NCI-H1417 (cell line): ENCODE results near the gene NFKBIA.
"Not testable (repeated sequence)": the region's sequence is repeated elsewhere in the genome, so short reads cannot be mapped to it uniquely, and the experiment has no call there.

Experiments
- DNase-seq, 3 experiments: peaks; one replicate each; lab custom pipeline; 2025; lab: John Stamatoyannopoulos, UW

NFKBIA gene

GRCh38 chr14:35404449-35405303, at the start of gene NFKBIA:
Gene NFKBIA (minus strand): TSS chr14:35404749. CDS start chr14:35404644, 105 bp downstream.
- peak; percentile 83 to 95 (median 94) for DNase-seq

GRCh38 chr14:35446450-35446849, 41.9 kb upstream of the NFKBIA start:
- no peak for DNase-seq

GRCh38 chr14:35444104-35444503, 39.6 kb upstream of the NFKBIA start:
- no peak for DNase-seq

GRCh38 chr14:35441160-35441559, 36.6 kb upstream of the NFKBIA start:
- DNase-seq = no peak

- peak in 2 of 3 experiments; percentile 15 to 36 for DNase-seq
Observed at GRCh38 chr14:35438910-35439713, 34.6 kb upstream of the NFKBIA start.

- not testable (repeated sequence) for DNase-seq
Observed at GRCh38 chr14:35438492-35438891, 33.9 kb upstream of the NFKBIA start.

GRCh38 chr14:35435177-35435576, 30.6 kb upstream of the NFKBIA start:
- DNase-seq = no peak

- no peak for DNase-seq
Observed at GRCh38 chr14:35433826-35434225, 29.3 kb upstream of the NFKBIA start.

- no peak for DNase-seq
Observed at GRCh38 chr14:35430459-35431199, 26.1 kb upstream of the NFKBIA start.

- DNase-seq = no peak
Observed at GRCh38 chr14:35429951-35430350, 25.4 kb upstream of the NFKBIA start.

- no peak for DNase-seq
Observed at GRCh38 chr14:35425850-35426249, 21.3 kb upstream of the NFKBIA start.

GRCh38 chr14:35423621-35424020, 19.1 kb upstream of the NFKBIA start:
- no peak for DNase-seq

- peak in 1 of 3 experiments; percentile 47 for DNase-seq
Observed at GRCh38 chr14:35420036-35420811, 15.7 kb upstream of the NFKBIA start.

- DNase-seq = no peak
Observed at GRCh38 chr14:35419429-35419841, 14.9 kb upstream of the NFKBIA start.

- no peak for DNase-seq
Observed at GRCh38 chr14:35418093-35418492, 13.5 kb upstream of the NFKBIA start.

GRCh38 chr14:35416108-35416750, 11.7 kb upstream of the NFKBIA start:
- DNase-seq = no peak

- no peak for DNase-seq
Observed at GRCh38 chr14:35414365-35414764, 9.8 kb upstream of the NFKBIA start.

- DNase-seq = peak in 2 of 3 experiments; percentile 11 to 66
Observed at GRCh38 chr14:35412272-35413056, 7.9 kb upstream of the NFKBIA start.

GRCh38 chr14:35410858-35411257, 6.3 kb upstream of the NFKBIA start:
- DNase-seq = no peak

- no peak for DNase-seq
Observed at GRCh38 chr14:35409595-35409994, 5.0 kb upstream of the NFKBIA start.
